LNCaP clone FGC (cell line): ENCODE measurements around the gene ETNK1.
"Not testable (repeated sequence)": the region's sequence is repeated elsewhere in the genome, so short reads cannot be mapped to it uniquely, and the experiment has no call there.

Experiments used
- DNase-seq: peaks from one replicate; pipeline ENCODE4 v3.0.0-alpha.2; 2011; ENCODE audit warnings: low read depth
- H3K4me3 ChIP-seq: 2 replicates; pipeline ENCODE4 v1.5.1; 2011; ENCODE audit warnings: mild to moderate bottlenecking, low read depth, low read length, control low read depth
- CTCF ChIP-seq: IDR thresholded peaks from 2 replicates; pipeline ENCODE4 v1.5.1; 2012; ENCODE audit warnings: mild to moderate bottlenecking; ENCODE audit not compliant: control insufficient read depth, insufficient read depth; ENCODE audit errors: extremely low read depth

Gene ETNK1

GRCh38 chr12:22698576-22698975, 73.6 kb downstream of the ETNK1 start:
- no peak for TF ChIP-seq CTCF
- no peak for DNase-seq
- H3K4me3 ChIP-seq = no peak overlapping the region

- DNase-seq, H3K4me3 ChIP-seq: not testable (repeated sequence)
Observed at GRCh38 chr12:22699705-22700104, 74.7 kb downstream of the ETNK1 start.

GRCh38 chr12:22700106-22700505, 75.1 kb downstream of the ETNK1 start:
- no peak for DNase-seq
- no peak for TF ChIP-seq CTCF
- H3K4me3 ChIP-seq = no peak overlapping the region

- not testable (repeated sequence) for DNase-seq, H3K4me3 ChIP-seq
Observed at GRCh38 chr12:22701216-22701809, 76.3 kb downstream of the ETNK1 start.

GRCh38 chr12:22702690-22703089, 77.7 kb downstream of the ETNK1 start:
- H3K4me3 ChIP-seq = no peak overlapping the region
- DNase-seq = no peak
- no peak for TF ChIP-seq CTCF

GRCh38 chr12:22709292-22709691, 84.3 kb downstream of the ETNK1 start:
- no peak overlapping the region for H3K4me3 ChIP-seq
- DNase-seq = no peak
- peak; percentile 58; the same call in 1 of the 2 replicates for TF ChIP-seq CTCF

GRCh38 chr12:22712083-22712482, 87.1 kb downstream of the ETNK1 start:
- H3K4me3 ChIP-seq = no peak overlapping the region
- no peak for TF ChIP-seq CTCF
- no peak for DNase-seq

- DNase-seq = no peak
- H3K4me3 ChIP-seq = no peak overlapping the region
- TF ChIP-seq CTCF = no peak
Observed at GRCh38 chr12:22715254-22715653, 90.3 kb downstream of the ETNK1 start.
